SK-N-DZ (cell line): Measurements from ENCODE around the gene RPL34.

Experiments used
- DNase-seq: peaks from one replicate; pipeline ENCODE4 v3.0.0-alpha.2; 2015; ENCODE audit warnings: low spot score
- small RNA-seq, 2 experiments: library from RNA; depleted of rRNA; stranded (forward); fragments of <200 nt; gene quantifications; one replicate each; pipeline ENCODE3, GENCODE V24; 2014

Gene RPL34

GRCh38 chr4:108624263-108625056, 4.1 kb downstream of the RPL34 start:
- no peak for DNase-seq

GRCh38 chr4:108626056-108626455, 5.7 kb downstream of the RPL34 start:
- DNase-seq, result no peak

- no peak for DNase-seq
These were observed 8.0 kb downstream of the RPL34 start for GRCh38 chr4:108628411-108628810.

- no peak for DNase-seq
These were observed 14.8 kb downstream of the RPL34 start for GRCh38 chr4:108635070-108635655.

GRCh38 chr4:108636246-108636645, 15.9 kb downstream of the RPL34 start:
- DNase-seq, result no peak

GRCh38 chr4:108637856-108638255, 17.5 kb downstream of the RPL34 start:
- no peak for DNase-seq

GRCh38 chr4:108644237-108644636, 23.9 kb downstream of the RPL34 start:
- DNase-seq, result no peak

- no peak for DNase-seq
These were observed 26.3 kb downstream of the RPL34 start for GRCh38 chr4:108646706-108647105.

- no peak for DNase-seq
These were observed 29.5 kb downstream of the RPL34 start for GRCh38 chr4:108649863-108650211.

GRCh38 chr4:108650212-108651013, 30.0 kb downstream of the RPL34 start, which contains the start of gene OSTC:
TSS of gene OSTC (plus strand) at chr4:108650599. CDS start at chr4:108650656, 57 bp downstream.
- DNase-seq, result peak; percentile 96

GRCh38 chr4:108651014-108651791, 30.8 kb downstream of the RPL34 start:
- no peak for DNase-seq

- no peak for DNase-seq
These were observed 42.3 kb downstream of the RPL34 start for GRCh38 chr4:108662629-108663028.

GRCh38 chr4:108674356-108674977, 54.1 kb downstream of the RPL34 start:
- no peak for DNase-seq

Small RNA genes within 50 kb of the gene (small RNA-seq; reads per million reads assigned to genes)
- 0 to 0.04 reads per million in 2 experiments for gene RNU6-431P
